Esophagus squamous epithelium (tissue), 5 donors: Measurements from ENCODE around the gene PEX26. TPM values are rescaled to one million over a fixed set of nuclear protein-coding genes. Genes with fewer than 3 reads are reported as not detected.
"Not testable (repeated sequence)": the region's sequence is repeated elsewhere in the genome, so short reads cannot be mapped to it uniquely, and the experiment has no call there.

ENCODE experiments used
- DNase-seq: peaks from one replicate; lab custom pipeline; 2025; lab: John Stamatoyannopoulos, UW
- H3K27ac ChIP-seq, 4 donors: fragments of 200-600 bp; sonication (generic); one replicate each; pipeline ENCODE4 v1.5.1; 2016 to 2019; ENCODE audit warnings: mild to moderate bottlenecking in 1 of 4
- H3K27me3 ChIP-seq, 4 donors: fragments of 200-600 bp; sonication (generic); 1 replicate in 3 of 4; 2 replicates in 1 of 4; pipeline versions ENCODE4 v1.5.1 to v1.6.0; 2017 to 2021; ENCODE audit warnings: antibody characterized with exemption in 1 of 4
- H3K36me3 ChIP-seq, 3 donors: fragments of 200-600 bp; sonication (generic); one replicate each; pipeline ENCODE4 v1.5.1; 2016 to 2019
- H3K4me1 ChIP-seq, 3 donors: fragments of 200-600 bp; sonication (generic); one replicate each; pipeline ENCODE4 v1.5.1; 2017 to 2019
- H3K4me3 ChIP-seq, 4 donors: fragments of 200-600 bp; sonication (generic); 1 replicate in 3 of 4; 2 replicates in 1 of 4; pipeline ENCODE4 v1.5.1; 2016 to 2019; ENCODE audit warnings: mild to moderate bottlenecking in 2 of 4, moderate library complexity in 1 of 4
- H3K9me3 ChIP-seq, 3 donors: fragments of 200-600 bp; sonication (generic); one replicate each; pipeline ENCODE4 v1.5.1; 2016 to 2019
- POLR2A ChIP-seq, 4 donors: fragments of 450-650 bp; IDR thresholded peaks; one replicate each; pipeline ENCODE4 v1.6.1; 2017; ENCODE audit warnings: antibody characterized with exemption in 4 of 4, mild to moderate bottlenecking in 4 of 4, moderate library complexity in 3 of 4
- WGBS, 2 donors: methylation state at CpG; one replicate each; pipeline ENCODE4 v1.1.5; 2018; 5-methylcytosine and 5-hydroxymethylcytosine counted together
- intact Hi-C: fragments of 100-400 bp; cut with DNase I; formaldehyde crosslinking; loops from one replicate; pipeline ENCODE4 v1.15.0; 2022
- total RNA-seq, 4 donors: library from RNA; depleted of rRNA; stranded (reverse); fragments of >200 nt; gene quantifications; one replicate each; pipeline ENCODE4 v1.1.0, GENCODE V29; 2016
- TF ChIP-seq, protein P1 (sequence below), 6 experiments: fragments of 450-650 bp in 4 of 6; fragments of 200-600 bp in 2 of 6; sonication (generic) in 2 of 6; IDR thresholded peaks; one replicate each; pipeline ENCODE4 v1.5.1; 2016 to 2019; ENCODE audit warnings: antibody characterized with exemption in 6 of 6, mild to moderate bottlenecking in 4 of 6, moderate library complexity in 4 of 6
- donor health status: DM: yes; HTN: yes; CAD: no.

Gene PEX26
- total RNA-seq, 4 donors from 2014 or later = 17.2 to 32.3 (median 22.9) TPM

- TF ChIP-seq, protein P1, sequence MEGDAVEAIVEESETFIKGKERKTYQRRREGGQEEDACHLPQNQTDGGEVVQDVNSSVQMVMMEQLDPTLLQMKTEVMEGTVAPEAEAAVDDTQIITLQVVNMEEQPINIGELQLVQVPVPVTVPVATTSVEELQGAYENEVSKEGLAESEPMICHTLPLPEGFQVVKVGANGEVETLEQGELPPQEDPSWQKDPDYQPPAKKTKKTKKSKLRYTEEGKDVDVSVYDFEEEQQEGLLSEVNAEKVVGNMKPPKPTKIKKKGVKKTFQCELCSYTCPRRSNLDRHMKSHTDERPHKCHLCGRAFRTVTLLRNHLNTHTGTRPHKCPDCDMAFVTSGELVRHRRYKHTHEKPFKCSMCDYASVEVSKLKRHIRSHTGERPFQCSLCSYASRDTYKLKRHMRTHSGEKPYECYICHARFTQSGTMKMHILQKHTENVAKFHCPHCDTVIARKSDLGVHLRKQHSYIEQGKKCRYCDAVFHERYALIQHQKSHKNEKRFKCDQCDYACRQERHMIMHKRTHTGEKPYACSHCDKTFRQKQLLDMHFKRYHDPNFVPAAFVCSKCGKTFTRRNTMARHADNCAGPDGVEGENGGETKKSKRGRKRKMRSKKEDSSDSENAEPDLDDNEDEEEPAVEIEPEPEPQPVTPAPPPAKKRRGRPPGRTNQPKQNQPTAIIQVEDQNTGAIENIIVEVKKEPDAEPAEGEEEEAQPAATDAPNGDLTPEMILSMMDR (IDR thresholded peaks at IDR 0.05) = no peak
- TF ChIP-seq POLR2A (IDR thresholded peaks at IDR 0.05) = no peak
- intact Hi-C loops = loop anchor here (10.0 kb wide), 1 partner anchor 177 kb away; no protein-coding TSS in a partner anchor
- H3K4me1 ChIP-seq = peaks cover 8 to 51% (median 14%) of the 10 kb centered on the region in 3 donors
- DNase-seq = no peak
- no peaks in the 10 kb centered on the region for H3K27me3 ChIP-seq
- no peak overlapping the region for H3K4me3 ChIP-seq
- H3K36me3 ChIP-seq = no peaks in the 10 kb centered on the region
- H3K9me3 ChIP-seq = no peaks in the 10 kb centered on the region
- 83 to 100% methylated on average over 1 of the region's 1 CpG for WGBS, 2 donors
- no peak overlapping the region for H3K27ac ChIP-seq
Measured at GRCh38 chr22:18071968-18072310, 5.9 kb upstream of the PEX26 start.

DNA sequence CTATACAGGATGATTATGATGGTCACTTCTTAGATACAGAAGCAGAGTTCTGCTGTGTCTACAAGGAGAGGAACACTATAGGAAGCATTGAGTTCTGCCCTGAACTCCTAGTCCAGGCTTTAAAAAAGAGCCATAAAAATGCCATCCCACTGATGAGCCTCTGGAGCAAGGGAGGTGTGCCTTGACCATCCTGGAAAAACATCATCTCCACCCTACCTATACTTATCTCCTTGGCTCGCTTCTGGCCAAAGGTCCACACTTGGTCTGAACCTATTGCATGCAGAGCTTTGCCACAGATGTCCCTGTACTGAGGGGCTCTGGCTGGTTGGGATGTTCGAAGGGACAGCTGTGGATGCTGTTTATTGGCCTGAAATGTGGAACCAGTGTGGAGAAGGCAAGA, 4.3 kb upstream of the PEX26 start:
- H3K9me3 ChIP-seq = no peaks in the 10 kb centered on the region
- intact Hi-C loops = loop anchor here (10.0 kb wide), 1 partner anchor 179 kb away; no protein-coding TSS in a partner anchor
- 80 to 100% methylated on average over 1 to 2 of the region's 2 CpGs for WGBS, 2 donors
- peaks cover 9 to 46% (median 21%) of the 10 kb centered on the region in 3 donors for H3K4me1 ChIP-seq
- no peak overlapping the region for H3K4me3 ChIP-seq
- TF ChIP-seq POLR2A (IDR thresholded peaks at IDR 0.05) = no peak
- TF ChIP-seq, protein P1 (IDR thresholded peaks at IDR 0.05) = no peak
- H3K27ac ChIP-seq = no peak overlapping the region
- DNase-seq = no peak
- no peaks in the 10 kb centered on the region for H3K27me3 ChIP-seq
- H3K36me3 ChIP-seq = no peaks in the 10 kb centered on the region

- H3K9me3 ChIP-seq, H3K27me3 ChIP-seq, DNase-seq, H3K36me3 ChIP-seq, H3K4me3 ChIP-seq: not testable (repeated sequence)
- 92 to 94% methylated on average over 4 of the region's 4 CpGs for WGBS, 2 donors
- peaks cover 13 to 46% (median 25%) of the 10 kb centered on the region in 3 donors for H3K4me1 ChIP-seq
- intact Hi-C loops = loop anchor here (10.0 kb wide), 1 partner anchor 179 kb away; no protein-coding TSS in a partner anchor
- peak overlapping the region in 1 of 4 donors; percentile 90 for H3K27ac ChIP-seq
Measured at GRCh38 chr22:18073927-18074326, 3.9 kb upstream of the PEX26 start.

DNA sequence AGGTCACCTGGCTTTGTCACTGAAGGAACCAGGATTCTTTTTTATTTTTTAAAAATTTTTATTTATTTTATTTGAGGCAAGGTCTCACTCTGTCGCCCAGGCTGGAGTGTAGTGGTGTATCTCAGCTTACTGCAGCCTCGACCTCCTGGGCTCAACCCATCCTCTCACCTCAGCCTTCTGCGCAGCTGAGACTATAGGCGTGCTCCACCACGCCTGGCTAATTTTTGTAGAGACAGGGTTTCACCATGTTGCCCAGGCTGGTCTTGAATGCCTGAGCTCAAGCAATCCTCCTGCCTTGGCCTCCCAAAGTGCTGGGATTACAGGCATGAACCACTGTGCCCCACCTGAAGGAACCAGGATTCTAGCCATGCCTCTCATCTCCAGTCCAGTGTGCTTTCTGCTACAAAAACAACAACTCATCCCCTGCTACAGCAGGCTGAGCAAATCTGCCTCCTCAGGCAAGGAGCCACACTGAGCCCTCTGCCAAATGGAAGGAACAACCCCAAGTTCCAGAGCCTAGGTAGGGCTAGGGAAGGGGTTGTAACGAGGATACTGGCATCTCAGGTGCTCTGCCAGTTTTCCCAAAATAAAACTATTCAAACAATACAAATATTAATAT, 2.6 kb upstream of the PEX26 start:
- Histone ChIP-seq H3K4me3 (no peak overlapping the region), H3K27ac (peak overlapping the region in 3 of 4 donors; percentile 59 to 92 (median 90)), H3K9me3 (no peaks in the 10 kb centered on the region), H3K27me3 (no peaks in the 10 kb centered on the region), H3K4me1 (peaks cover 19 to 54% (median 30%) of the 10 kb centered on the region in 3 donors), H3K36me3 (peaks cover 0 to 8% (median 0%) of the 10 kb centered on the region in 3 donors)
- intact Hi-C loops = loop anchor here (5.0 to 10.0 kb wide), 3 partner anchors 73 to 248 kb away; no protein-coding TSS in a partner anchor
- DNase-seq = no peak
- TF ChIP-seq, protein P1 (IDR thresholded peaks at IDR 0.05) = no peak
- no peak for TF ChIP-seq POLR2A (IDR thresholded peaks at IDR 0.05)
- 93 to 95% methylated on average over 6 of the region's 6 CpGs for WGBS, 2 donors

DNA sequence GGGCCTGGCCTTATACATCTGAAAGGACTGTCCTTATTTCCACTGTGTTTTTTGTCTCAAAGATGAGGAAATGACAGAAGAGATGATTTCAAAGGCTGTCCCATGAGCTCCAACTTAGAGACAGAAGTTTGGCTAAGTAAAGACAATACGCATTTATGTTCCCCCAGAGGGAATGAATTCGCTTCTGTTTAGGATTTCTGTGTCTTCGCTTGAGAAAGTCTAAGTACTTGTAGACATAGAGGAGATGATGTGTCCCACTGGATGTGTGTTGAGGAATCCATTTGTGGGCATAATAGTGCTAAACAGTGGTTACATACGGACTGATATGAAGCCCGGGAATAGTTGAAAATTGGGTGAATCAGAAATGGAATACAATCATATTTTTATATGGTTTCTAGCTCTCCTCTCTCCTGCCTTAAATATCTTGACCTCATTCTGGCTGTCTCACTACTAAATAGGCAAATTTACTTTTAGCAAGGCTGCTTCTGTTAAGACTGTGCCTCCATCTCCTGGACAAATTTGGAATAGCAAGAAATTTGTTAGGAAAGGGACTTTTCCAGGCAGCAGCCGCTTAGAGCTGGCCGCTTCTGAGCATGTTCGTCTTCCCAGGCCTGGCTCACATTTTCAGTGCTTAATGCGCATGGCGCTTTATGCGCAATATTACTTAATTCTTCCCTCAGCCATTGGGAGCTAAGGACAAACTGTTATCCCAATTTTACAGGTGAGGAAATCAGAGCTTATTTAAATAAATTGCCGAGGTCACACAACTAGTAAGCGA, 1.9 kb upstream of the PEX26 start:
- 24 to 32% methylated on average over 8 to 13 of the region's 13 CpGs for WGBS, 2 donors
- H3K27me3 ChIP-seq = no peaks in the 10 kb centered on the region
- no peaks in the 10 kb centered on the region for H3K9me3 ChIP-seq
- H3K27ac ChIP-seq = peak overlapping the region in 3 of 4 donors; percentile 59 to 92 (median 90)
- intact Hi-C loops = loop anchor here (5.0 to 10.0 kb wide), 3 partner anchors 74 to 249 kb away; no protein-coding TSS in a partner anchor
- peaks cover 0 to 15% (median 4%) of the 10 kb centered on the region in 3 donors for H3K36me3 ChIP-seq
- no peak for DNase-seq
- H3K4me1 ChIP-seq = peaks cover 19 to 47% (median 28%) of the 10 kb centered on the region in 3 donors
- peak overlapping the region in 1 of 4 donors; percentile 88 for H3K4me3 ChIP-seq
- TF ChIP-seq POLR2A (IDR thresholded peaks at IDR 0.05) = no peak
- TF ChIP-seq, protein P1 (IDR thresholded peaks at IDR 0.05) = peak; percentile 82 to 95 (median 92)
